Progenitor cell of endocrine pancreas (in vitro differentiated cells): ENCODE measurements around the gene PCCA. TPM values are rescaled to one million over a fixed set of nuclear protein-coding genes. Genes with fewer than 3 reads are reported as not detected.

Experiments
- DNase-seq: peaks from one replicate; pipeline ENCODE4 v3.0.0; 2021; ENCODE audit warnings: low spot score; ENCODE audit not compliant: unreplicated experiment
- H3K27ac Mint-ChIP-seq: 2 replicates; pipeline ENCODE4 v1.8.0; 2021; ENCODE audit warnings: mild to moderate bottlenecking, moderate library complexity, mixed read lengths
- H3K27me3 Mint-ChIP-seq: 2 replicates; pipeline ENCODE4 v1.8.0; 2021; ENCODE audit warnings: mixed read lengths
- H3K36me3 Mint-ChIP-seq: 2 replicates; pipeline ENCODE4 v1.8.0; 2022; ENCODE audit warnings: mixed read lengths; ENCODE audit not compliant: insufficient read depth
- H3K4me1 Mint-ChIP-seq: 2 replicates; pipeline ENCODE4 v1.8.0; 2021; ENCODE audit warnings: low read depth, mixed read lengths
- H3K4me3 Mint-ChIP-seq: 2 replicates; pipeline ENCODE4 v1.8.0; 2021; ENCODE audit warnings: low read depth, mild to moderate bottlenecking, moderate library complexity, mixed read lengths
- H3K9me3 Mint-ChIP-seq: 2 replicates; pipeline ENCODE4 v1.8.0; 2021; ENCODE audit warnings: low read depth, mixed read lengths
- total RNA-seq: library from RNA; stranded (reverse); gene quantifications from 2 replicates; pipeline ENCODE4 v1.2.1, GENCODE V29; 2021
- TF ChIP-seq, protein P1 (sequence below): fragments of 200-600 bp; sonication (generic); IDR thresholded peaks from one replicate; pipeline ENCODE4 v1.5.0; 2021; ENCODE audit warnings: antibody characterized with exemption, mild to moderate bottlenecking; ENCODE audit not compliant: unreplicated experiment

The PCCA gene
- total RNA-seq, 1 donor from 2014 or later: 48.1 TPM

DNA sequence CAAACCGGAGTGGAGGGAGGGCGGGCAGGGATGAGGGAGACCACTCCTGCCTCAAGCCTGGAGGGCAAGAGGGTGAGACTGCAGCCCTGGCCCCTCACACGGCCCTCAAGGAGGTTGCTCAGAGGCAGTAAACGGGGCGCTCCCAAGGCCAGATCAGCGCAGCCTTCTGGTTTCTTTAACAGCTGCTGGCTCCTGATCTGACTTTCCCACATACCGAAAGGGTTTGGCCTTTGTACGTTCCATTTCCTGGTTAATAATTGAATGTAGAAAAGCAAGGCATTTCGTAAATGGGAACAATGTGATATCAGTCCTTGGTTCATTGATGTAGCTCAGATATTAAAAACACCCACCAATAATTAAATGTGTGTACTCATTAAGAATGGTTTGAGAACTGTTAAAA, 428.2 kb downstream of the PCCA start:
- Mint-ChIP-seq H3K4me1 (peaks cover 20% of the 10 kb centered on the region), H3K9me3 (no peaks in the 10 kb centered on the region), H3K27ac (peak overlapping the region; percentile 40), H3K4me3 (no peak overlapping the region), H3K36me3 (peaks cover 4% of the 10 kb centered on the region), H3K27me3 (no peaks in the 10 kb centered on the region)
- TF ChIP-seq, protein P1, sequence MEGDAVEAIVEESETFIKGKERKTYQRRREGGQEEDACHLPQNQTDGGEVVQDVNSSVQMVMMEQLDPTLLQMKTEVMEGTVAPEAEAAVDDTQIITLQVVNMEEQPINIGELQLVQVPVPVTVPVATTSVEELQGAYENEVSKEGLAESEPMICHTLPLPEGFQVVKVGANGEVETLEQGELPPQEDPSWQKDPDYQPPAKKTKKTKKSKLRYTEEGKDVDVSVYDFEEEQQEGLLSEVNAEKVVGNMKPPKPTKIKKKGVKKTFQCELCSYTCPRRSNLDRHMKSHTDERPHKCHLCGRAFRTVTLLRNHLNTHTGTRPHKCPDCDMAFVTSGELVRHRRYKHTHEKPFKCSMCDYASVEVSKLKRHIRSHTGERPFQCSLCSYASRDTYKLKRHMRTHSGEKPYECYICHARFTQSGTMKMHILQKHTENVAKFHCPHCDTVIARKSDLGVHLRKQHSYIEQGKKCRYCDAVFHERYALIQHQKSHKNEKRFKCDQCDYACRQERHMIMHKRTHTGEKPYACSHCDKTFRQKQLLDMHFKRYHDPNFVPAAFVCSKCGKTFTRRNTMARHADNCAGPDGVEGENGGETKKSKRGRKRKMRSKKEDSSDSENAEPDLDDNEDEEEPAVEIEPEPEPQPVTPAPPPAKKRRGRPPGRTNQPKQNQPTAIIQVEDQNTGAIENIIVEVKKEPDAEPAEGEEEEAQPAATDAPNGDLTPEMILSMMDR: no peak
- DNase-seq: no peak

DNA sequence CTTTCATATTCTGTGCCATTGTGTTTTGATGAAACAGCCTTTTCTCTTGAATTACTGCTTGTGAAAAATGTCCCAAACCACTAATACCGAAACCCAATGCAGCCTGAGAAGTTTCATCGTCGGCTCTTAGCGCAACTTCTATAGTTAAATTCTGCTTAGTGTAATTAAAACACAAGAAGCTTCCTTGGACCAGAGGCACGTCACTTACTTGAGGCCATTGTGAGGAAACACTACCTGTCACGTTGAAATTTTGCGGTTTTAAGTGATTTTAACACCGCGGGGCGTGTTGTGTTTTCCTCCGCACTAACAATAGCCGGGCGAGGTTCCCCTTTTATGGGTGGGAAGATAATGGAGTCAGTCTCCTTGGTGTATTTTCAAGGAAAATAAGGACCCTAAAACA, 428.8 kb downstream of the PCCA start:
- no peaks in the 10 kb centered on the region for H3K9me3 Mint-ChIP-seq
- H3K4me3 Mint-ChIP-seq: no peak overlapping the region
- H3K36me3 Mint-ChIP-seq: peaks cover 4% of the 10 kb centered on the region
- peak overlapping the region; percentile 80 for H3K27ac Mint-ChIP-seq
- TF ChIP-seq, protein P1: no peak
- peaks cover 20% of the 10 kb centered on the region for H3K4me1 Mint-ChIP-seq
- DNase-seq: no peak
- no peaks in the 10 kb centered on the region for H3K27me3 Mint-ChIP-seq

DNA sequence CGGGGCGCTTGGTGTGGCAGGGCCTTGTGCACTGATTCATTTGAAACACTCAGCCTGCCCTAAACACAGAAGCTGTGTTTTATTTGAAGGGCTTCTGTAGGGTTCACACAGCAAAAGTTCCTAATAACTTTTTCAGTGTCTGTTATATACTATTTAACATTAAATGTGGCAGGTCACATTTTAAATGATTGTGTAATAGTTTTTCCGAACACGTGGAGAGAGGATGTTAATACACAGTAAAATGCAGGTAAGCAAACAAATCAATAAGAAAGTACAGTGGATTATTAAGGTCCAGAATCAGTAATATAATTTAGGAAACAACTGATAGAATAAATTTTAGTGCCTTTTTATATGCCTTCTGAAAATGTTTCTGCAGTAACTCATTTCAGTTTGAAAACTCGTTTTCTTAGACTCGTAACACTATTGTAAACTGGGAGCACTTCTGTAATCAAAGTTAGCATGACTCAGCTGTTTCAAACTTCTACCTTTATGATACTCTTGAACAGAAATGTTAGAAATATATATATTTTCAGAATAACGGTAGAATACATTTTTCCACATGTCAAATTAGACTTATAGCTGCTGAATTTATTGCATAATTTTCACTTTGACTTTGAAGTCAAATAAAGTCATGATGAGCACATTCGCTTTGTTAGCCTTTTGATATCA, 429.6 kb downstream of the PCCA start:
- Mint-ChIP-seq H3K9me3 (no peaks in the 10 kb centered on the region), H3K36me3 (peaks cover 4% of the 10 kb centered on the region), H3K4me3 (no peak overlapping the region), H3K4me1 (peaks cover 20% of the 10 kb centered on the region), H3K27ac (peak overlapping the region; percentile 84), H3K27me3 (no peaks in the 10 kb centered on the region)
- TF ChIP-seq, protein P1: no peak
- no peak for DNase-seq

DNA sequence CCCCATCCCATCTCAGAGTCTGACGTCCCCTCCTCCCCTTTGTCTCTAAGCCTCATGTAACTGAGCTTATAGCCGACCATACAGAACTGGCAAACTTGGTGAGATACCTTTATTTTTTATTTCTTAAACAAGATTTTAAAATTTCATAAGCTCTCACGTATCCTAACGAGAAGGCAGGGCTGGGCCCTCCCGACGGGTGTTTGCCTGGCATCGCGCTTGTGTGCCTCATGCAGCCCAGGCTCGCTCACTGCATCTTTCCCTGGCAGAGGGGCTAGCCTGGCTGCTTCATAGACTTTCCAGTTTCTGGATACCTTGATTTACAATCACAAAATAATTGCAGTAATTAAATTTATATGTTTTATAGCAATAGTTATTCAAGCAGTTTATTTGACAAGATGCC, 430.7 kb downstream of the PCCA start:
- DNase-seq: no peak
- TF ChIP-seq, protein P1: no peak
- H3K27me3 Mint-ChIP-seq: no peaks in the 10 kb centered on the region
- H3K9me3 Mint-ChIP-seq: no peaks in the 10 kb centered on the region
- no peak overlapping the region for H3K4me3 Mint-ChIP-seq
- peaks cover 4% of the 10 kb centered on the region for H3K36me3 Mint-ChIP-seq
- H3K27ac Mint-ChIP-seq: no peak overlapping the region
- peaks cover 19% of the 10 kb centered on the region for H3K4me1 Mint-ChIP-seq

DNA sequence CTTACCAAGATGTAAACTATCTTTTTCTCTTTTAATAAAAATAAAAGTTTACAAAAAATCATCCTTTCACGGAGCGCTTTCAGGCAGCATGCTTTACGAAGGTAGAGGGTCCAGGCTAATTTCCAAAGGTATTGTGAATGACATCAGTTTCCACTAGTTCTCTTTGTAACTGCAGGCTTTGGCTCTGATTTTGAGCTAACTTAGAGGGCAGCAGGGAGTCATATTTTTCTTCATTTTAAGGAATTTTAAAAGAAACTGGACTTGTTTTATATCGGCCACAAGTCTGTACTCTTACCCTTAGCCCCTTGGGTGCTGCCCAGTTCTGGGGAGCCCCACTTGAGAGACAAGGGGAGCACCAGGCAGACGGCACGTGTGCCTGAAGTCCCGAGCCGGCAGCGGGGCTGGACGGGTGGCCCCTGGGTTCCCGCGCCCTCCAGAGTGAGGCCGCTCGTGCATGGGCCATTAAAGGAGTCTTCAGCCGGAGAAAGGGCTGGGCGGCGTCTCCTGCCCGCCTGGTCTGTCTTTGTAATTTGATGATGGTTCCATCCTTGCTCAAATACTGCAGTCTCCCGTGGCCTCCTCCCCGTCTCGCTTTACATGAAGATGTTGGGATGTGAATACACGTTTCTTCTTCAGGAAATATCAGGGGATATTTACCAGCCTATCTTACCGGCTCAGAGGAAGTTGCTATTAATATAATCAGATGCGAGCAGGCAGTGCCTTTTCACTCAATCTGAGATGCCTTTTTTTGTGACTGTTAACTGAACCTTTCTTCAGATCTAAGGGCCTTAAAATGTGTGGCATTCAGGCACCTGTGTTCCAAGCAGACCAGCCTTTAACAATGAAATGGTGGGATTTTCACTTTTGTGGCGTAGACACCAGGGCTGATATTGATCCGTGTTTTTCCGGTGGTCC, 432.3 kb downstream of the PCCA start:
- DNase-seq: no peak
- TF ChIP-seq, protein P1: no peak
- Mint-ChIP-seq H3K4me3 (no peak overlapping the region), H3K4me1 (peaks cover 19% of the 10 kb centered on the region), H3K27ac (no peak overlapping the region), H3K9me3 (no peaks in the 10 kb centered on the region), H3K36me3 (peaks cover 4% of the 10 kb centered on the region), H3K27me3 (no peaks in the 10 kb centered on the region)
